SK-N-SH treated with all-trans-retinoic acid at 6 μM for 48 hours (cell line): ENCODE results near the gene ZNF398.

ENCODE experiments used
- ATAC-seq: fragments of 200-7000 bp; cut with Tn5 transposase; 3 replicates; pipeline ENCODE4 v1.9.1; 2020; ENCODE audit warnings: mild to moderate bottlenecking, moderate library complexity
- ARNTL ChIP-seq: fragments of 450-650 bp; formaldehyde crosslinking; IDR thresholded peaks from 2 replicates; pipeline ENCODE4 v1.5.0; 2020; ENCODE audit warnings: low read depth, mild to moderate bottlenecking, moderate library complexity, borderline replicate concordance
- BACH2 ChIP-seq: fragments of 250-450 bp; sonication (Bioruptor Pico); IDR thresholded peaks from 2 replicates; pipeline ENCODE4 v1.9.0; 2021; ENCODE audit warnings: mild to moderate bottlenecking, borderline replicate concordance
- CREB5 ChIP-seq: fragments of 250-450 bp; sonication (Bioruptor Pico); IDR thresholded peaks from 2 replicates; pipeline ENCODE4 v1.5.1; 2020; ENCODE audit warnings: low read depth, mild to moderate bottlenecking, moderate library complexity
- CSDC2 ChIP-seq: fragments of 250-450 bp; sonication (Bioruptor Pico); IDR thresholded peaks from 2 replicates; pipeline ENCODE4 v1.5.0; 2020; ENCODE audit warnings: mild to moderate bottlenecking, moderate library complexity
- CSRNP3 ChIP-seq: fragments of 250-450 bp; sonication (Bioruptor Pico); IDR thresholded peaks from 2 replicates; pipeline ENCODE4 v1.5.1; 2021; ENCODE audit warnings: mild to moderate bottlenecking, moderate library complexity
- ESRRG ChIP-seq: fragments of 250-450 bp; sonication (Bioruptor Pico); IDR thresholded peaks from 2 replicates; pipeline ENCODE4 v1.6.1; 2021; ENCODE audit warnings: mild to moderate bottlenecking
- ISL1 ChIP-seq: fragments of 250-450 bp; sonication (Bioruptor Pico); IDR thresholded peaks from 2 replicates; pipeline ENCODE4 v2.1.2; 2022; ENCODE audit warnings: mild to moderate bottlenecking, moderate library complexity
- OSR1 ChIP-seq: fragments of 250-450 bp; sonication (Bioruptor Pico); IDR thresholded peaks from 2 replicates; pipeline ENCODE4 v1.8.0; 2022; ENCODE audit warnings: moderate library complexity, mild to moderate bottlenecking, inconsistent platforms
- PATZ1 ChIP-seq: fragments of 250-450 bp; sonication (Bioruptor Pico); IDR thresholded peaks from 2 replicates; pipeline ENCODE4 v1.8.0; 2020; ENCODE audit warnings: mild to moderate bottlenecking, moderate library complexity, borderline replicate concordance
- POU6F1 ChIP-seq: fragments of 250-450 bp; sonication (Bioruptor Pico); IDR thresholded peaks from 2 replicates; pipeline ENCODE4 v1.8.0; 2021; ENCODE audit warnings: low read depth, mild to moderate bottlenecking, moderate library complexity, borderline replicate concordance
- RARB ChIP-seq: fragments of 250-450 bp; sonication (Bioruptor Pico); IDR thresholded peaks from 2 replicates; pipeline ENCODE4 v1.8.0; 2021; ENCODE audit warnings: mild to moderate bottlenecking, moderate library complexity
- SNAI2 ChIP-seq: fragments of 250-450 bp; sonication (Bioruptor Pico); IDR thresholded peaks from 2 replicates; pipeline ENCODE4 v1.5.0; 2020; ENCODE audit warnings: mild to moderate bottlenecking, moderate library complexity
- TCF4 ChIP-seq: fragments of 250-450 bp; sonication (Bioruptor Pico); IDR thresholded peaks from 2 replicates; pipeline ENCODE4 v1.8.0; 2021; ENCODE audit warnings: mild to moderate bottlenecking, moderate library complexity, borderline replicate concordance
- TOX ChIP-seq: fragments of 250-450 bp; sonication (Bioruptor Pico); IDR thresholded peaks from 2 replicates; pipeline ENCODE4 v1.8.0; 2021; ENCODE audit warnings: mild to moderate bottlenecking, moderate library complexity, borderline replicate concordance
- TSHZ2 ChIP-seq: fragments of 250-450 bp; sonication (Bioruptor Pico); IDR thresholded peaks from 2 replicates; pipeline ENCODE4 v1.5.0; 2020; ENCODE audit warnings: mild to moderate bottlenecking, moderate library complexity
- ZC3H10 ChIP-seq: fragments of 250-450 bp; sonication (Bioruptor Pico); IDR thresholded peaks from 2 replicates; pipeline ENCODE4 v1.5.1; 2021; ENCODE audit warnings: mild to moderate bottlenecking, moderate library complexity
- ZFP3 ChIP-seq: fragments of 250-450 bp; sonication (Bioruptor Pico); IDR thresholded peaks from 2 replicates; pipeline ENCODE4 v1.5.0; 2020; ENCODE audit warnings: mild to moderate bottlenecking, moderate library complexity
- ZFP30 ChIP-seq: fragments of 450-650 bp; formaldehyde crosslinking; IDR thresholded peaks from 2 replicates; pipeline ENCODE4 v1.5.0; 2022; ENCODE audit warnings: mild to moderate bottlenecking, moderate library complexity
- ZNF565 ChIP-seq: fragments of 450-650 bp; formaldehyde crosslinking; conservative IDR thresholded peaks from 2 replicates; pipeline ENCODE4 v1.5.0; 2020; ENCODE audit warnings: low read depth, mild to moderate bottlenecking, moderate library complexity
- ZNF70 ChIP-seq: fragments of 450-650 bp; formaldehyde crosslinking; IDR thresholded peaks from 2 replicates; pipeline ENCODE4 v1.5.0; 2020; ENCODE audit warnings: mild to moderate bottlenecking, moderate library complexity
- ZNF8 ChIP-seq: fragments of 450-650 bp; formaldehyde crosslinking; IDR thresholded peaks from 2 replicates; pipeline ENCODE4 v1.5.0; 2020; ENCODE audit warnings: mild to moderate bottlenecking, moderate library complexity

Gene ZNF398

GRCh38 chr7:149196151-149196704, 49.0 kb downstream of the ZNF398 start:
- TF ChIP-seq ZNF70 (CRISPR knock-in tag) = no peak
- no peak for TF ChIP-seq CSRNP3 (CRISPR knock-in tag)
- no peak for TF ChIP-seq ESRRG (CRISPR knock-in tag)
- no peak for TF ChIP-seq ZFP30 (CRISPR knock-in tag)
- no peak for TF ChIP-seq TCF4 (CRISPR knock-in tag)
- no peak for TF ChIP-seq ZC3H10 (CRISPR knock-in tag)
- no peak for TF ChIP-seq SNAI2 (CRISPR knock-in tag)
- no peak for TF ChIP-seq OSR1 (CRISPR knock-in tag)
- no peak for TF ChIP-seq ZNF8 (CRISPR knock-in tag)
- no peak for TF ChIP-seq CREB5 (CRISPR knock-in tag)
- TF ChIP-seq RARB = no peak
- TF ChIP-seq TSHZ2 = no peak
- TF ChIP-seq BACH2 = no peak
- no peak for TF ChIP-seq ZNF565 (CRISPR knock-in tag)
- no peak for TF ChIP-seq ISL1
- TF ChIP-seq ZFP3 (CRISPR knock-in tag) = no peak
- no peak for TF ChIP-seq CSDC2
- TF ChIP-seq ARNTL = no peak
- TF ChIP-seq PATZ1 = no peak
- peak; percentile 7 for ATAC-seq

- TF ChIP-seq ZFP3 (CRISPR knock-in tag) = no peak
- TF ChIP-seq ZNF70 (CRISPR knock-in tag) = no peak
- no peak for TF ChIP-seq POU6F1 (CRISPR knock-in tag)
- no peak for TF ChIP-seq TSHZ2
- TF ChIP-seq CSRNP3 (CRISPR knock-in tag) = no peak
- TF ChIP-seq ARNTL = no peak
- TF ChIP-seq BACH2 = no peak
- TF ChIP-seq OSR1 (CRISPR knock-in tag) = no peak
- no peak for TF ChIP-seq ZFP30 (CRISPR knock-in tag)
- no peak for TF ChIP-seq SNAI2 (CRISPR knock-in tag)
- TF ChIP-seq CREB5 (CRISPR knock-in tag) = no peak
- TF ChIP-seq ZC3H10 (CRISPR knock-in tag) = no peak
- no peak for TF ChIP-seq TOX (CRISPR knock-in tag)
- no peak for TF ChIP-seq ZNF8 (CRISPR knock-in tag)
- ATAC-seq = peak; percentile 34
These were observed 49.5 kb downstream of the ZNF398 start for GRCh38 chr7:149196705-149197171.
